MM.1S (cell line): ENCODE data around the gene LRRC61.

Experiments used
- CTCF ChIP-seq: fragments of 300-600 bp; sonication (generic); IDR thresholded peaks from 2 replicates; pipeline ENCODE4 v1.5.1; 2016; ENCODE audit warnings: antibody characterized with exemption, low read length, mixed read lengths
- EZH2 ChIP-seq: fragments of 300-600 bp; sonication (generic); optimal IDR thresholded peaks from 2 replicates; pipeline ENCODE3; 2017; ENCODE audit warnings: low read depth, mild to moderate bottlenecking, antibody characterized with exemption, low read length, mixed read lengths
- EZH2phosphoT487 ChIP-seq: fragments of 300-600 bp; sonication (generic); IDR thresholded peaks from 2 replicates; pipeline ENCODE4 v1.6.1; 2018; ENCODE audit warnings: antibody characterized with exemption, low read length

GRCh38 chr7:150314639-150315239 is 8.4 kb upstream of the LRRC61 start:
- TF ChIP-seq CTCF = no peak
- no peak for TF ChIP-seq EZH2
- TF ChIP-seq EZH2phosphoT487 = no peak
